NCI-H510A treated with DMSO at 0.1 percent for 48 hours (cell line): ENCODE data around the gene MGAT4A.

Source experiments
- DNase-seq: peaks from one replicate; lab custom pipeline; 2025; lab: John Stamatoyannopoulos, UW

Gene MGAT4A

GRCh38 chr2:98572211-98572610, 158.7 kb downstream of the MGAT4A start:
- no peak for DNase-seq

- DNase-seq = no peak
Measured at GRCh38 chr2:98571796-98572195, 159.1 kb downstream of the MGAT4A start.

- DNase-seq = no peak
Measured at GRCh38 chr2:98571121-98571701, 159.7 kb downstream of the MGAT4A start.

GRCh38 chr2:98570356-98570755, 160.6 kb downstream of the MGAT4A start:
- DNase-seq = no peak

- no peak for DNase-seq
Measured at GRCh38 chr2:98569915-98570314, 161.0 kb downstream of the MGAT4A start.

- DNase-seq = no peak
Measured at GRCh38 chr2:98569197-98569793, 161.6 kb downstream of the MGAT4A start.
